ENCODE data around the gene ZNF736.
"Not testable (repeated sequence)": the region's sequence is repeated elsewhere in the genome, so short reads cannot be mapped to it uniquely, and the experiment has no call there.

Gene ZNF736

GRCh38 chr7:64320547-64321513 is 7.1 kb downstream of the ZNF736 start:
- no peak overlapping the region for H3K4me3 ChIP-seq (ENCODE audit: low read length)
- no peak for TF ChIP-seq ZNF274 (IDR thresholded peaks at IDR 0.05; ENCODE audit: low read depth, low read length)

DNA sequence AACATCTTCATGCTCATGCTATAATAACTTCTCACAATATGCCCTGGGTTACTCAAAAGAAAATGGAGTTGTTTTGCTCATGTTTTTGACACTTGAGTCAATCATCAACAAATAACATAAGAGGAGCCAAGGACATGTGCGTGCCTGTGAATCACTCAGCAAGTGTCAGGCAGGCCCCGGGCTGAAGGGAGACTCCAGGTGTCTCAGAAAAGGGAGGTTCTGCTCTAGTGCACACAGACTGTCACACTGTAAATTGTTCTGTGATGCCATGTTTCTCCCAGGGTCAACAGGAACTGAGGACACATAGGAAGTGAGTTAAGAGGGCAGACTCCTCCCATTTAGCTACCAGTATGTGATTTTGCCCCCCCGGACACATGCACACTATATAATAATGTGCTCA is 10.4 kb downstream of the ZNF736 start:
- H3K4me3 ChIP-seq (ENCODE audit: low read length), result not testable (repeated sequence)

- not testable (repeated sequence) for H3K4me3 ChIP-seq (ENCODE audit: low read length)
These were observed 35.0 kb downstream of the ZNF736 start for GRCh38 chr7:64348713-64349210.

GRCh38 chr7:64359543-64359942 is 45.8 kb downstream of the ZNF736 start:
- no peak for TF ChIP-seq ZNF274 (IDR thresholded peaks at IDR 0.05; ENCODE audit: low read depth, low read length)
- no peak overlapping the region for H3K4me3 ChIP-seq (ENCODE audit: low read length)

More at GRCh38 chr7:64348713-64349210, 35.0 kb downstream of the ZNF736 start:
- peak; percentile 89 for TF ChIP-seq ZNF274 (IDR thresholded peaks at IDR 0.05; ENCODE audit: low read depth, low read length)

GRCh38 chr7:64371116-64371515 is 57.4 kb downstream of the ZNF736 start:
- H3K4me3 ChIP-seq (ENCODE audit: low read length), result no peak overlapping the region
- no peak for TF ChIP-seq ZNF274 (IDR thresholded peaks at IDR 0.05; ENCODE audit: low read depth, low read length)

GRCh38 chr7:64373017-64373416 is 59.3 kb downstream of the ZNF736 start:
- TF ChIP-seq ZNF274 (IDR thresholded peaks at IDR 0.05; ENCODE audit: low read depth, low read length), result no peak

GRCh38 chr7:64400401-64400800 is 86.6 kb downstream of the ZNF736 start:
- no peak overlapping the region for H3K4me3 ChIP-seq (ENCODE audit: low read length)

More at GRCh38 chr7:64373017-64373416, 59.3 kb downstream of the ZNF736 start:
- H3K4me3 ChIP-seq (ENCODE audit: low read length), result no peak overlapping the region

More at GRCh38 chr7:64400401-64400800, 86.6 kb downstream of the ZNF736 start:
- no peak for TF ChIP-seq ZNF274 (IDR thresholded peaks at IDR 0.05; ENCODE audit: low read depth, low read length)
